ENCODE measurements around the gene GALNT18.

DNA sequence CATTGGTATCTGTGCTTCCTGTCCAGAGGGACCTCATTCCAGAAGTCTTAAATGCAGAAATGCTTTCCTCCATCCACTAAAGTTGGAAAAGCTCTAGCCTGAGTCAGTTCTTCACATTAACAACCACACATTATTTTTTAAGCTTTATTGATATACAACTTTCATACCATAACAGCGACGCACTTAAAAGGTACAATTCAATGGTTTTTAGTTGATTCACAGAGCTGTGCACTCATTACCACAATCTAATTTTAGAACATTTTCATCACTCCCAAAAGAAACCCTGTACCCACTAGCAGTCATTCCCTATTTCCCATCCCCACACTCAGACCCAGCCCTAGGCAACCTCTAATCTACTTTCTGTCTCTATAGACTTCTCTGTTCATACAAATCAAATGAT is 27.6 kb downstream of the GALNT18 start:
- TF ChIP-seq, protein P1, sequence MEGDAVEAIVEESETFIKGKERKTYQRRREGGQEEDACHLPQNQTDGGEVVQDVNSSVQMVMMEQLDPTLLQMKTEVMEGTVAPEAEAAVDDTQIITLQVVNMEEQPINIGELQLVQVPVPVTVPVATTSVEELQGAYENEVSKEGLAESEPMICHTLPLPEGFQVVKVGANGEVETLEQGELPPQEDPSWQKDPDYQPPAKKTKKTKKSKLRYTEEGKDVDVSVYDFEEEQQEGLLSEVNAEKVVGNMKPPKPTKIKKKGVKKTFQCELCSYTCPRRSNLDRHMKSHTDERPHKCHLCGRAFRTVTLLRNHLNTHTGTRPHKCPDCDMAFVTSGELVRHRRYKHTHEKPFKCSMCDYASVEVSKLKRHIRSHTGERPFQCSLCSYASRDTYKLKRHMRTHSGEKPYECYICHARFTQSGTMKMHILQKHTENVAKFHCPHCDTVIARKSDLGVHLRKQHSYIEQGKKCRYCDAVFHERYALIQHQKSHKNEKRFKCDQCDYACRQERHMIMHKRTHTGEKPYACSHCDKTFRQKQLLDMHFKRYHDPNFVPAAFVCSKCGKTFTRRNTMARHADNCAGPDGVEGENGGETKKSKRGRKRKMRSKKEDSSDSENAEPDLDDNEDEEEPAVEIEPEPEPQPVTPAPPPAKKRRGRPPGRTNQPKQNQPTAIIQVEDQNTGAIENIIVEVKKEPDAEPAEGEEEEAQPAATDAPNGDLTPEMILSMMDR (IDR thresholded peaks at IDR 0.05; ENCODE audit: insufficient read depth, low read length), result no peak
- TF ChIP-seq POLR2AphosphoS5 (IDR thresholded peaks at IDR 0.05; ENCODE audit: low read depth) (no peak), GABPA (IDR thresholded peaks at IDR 0.05; ENCODE audit: low read depth) (no peak)
- TF ChIP-seq, protein P2, sequence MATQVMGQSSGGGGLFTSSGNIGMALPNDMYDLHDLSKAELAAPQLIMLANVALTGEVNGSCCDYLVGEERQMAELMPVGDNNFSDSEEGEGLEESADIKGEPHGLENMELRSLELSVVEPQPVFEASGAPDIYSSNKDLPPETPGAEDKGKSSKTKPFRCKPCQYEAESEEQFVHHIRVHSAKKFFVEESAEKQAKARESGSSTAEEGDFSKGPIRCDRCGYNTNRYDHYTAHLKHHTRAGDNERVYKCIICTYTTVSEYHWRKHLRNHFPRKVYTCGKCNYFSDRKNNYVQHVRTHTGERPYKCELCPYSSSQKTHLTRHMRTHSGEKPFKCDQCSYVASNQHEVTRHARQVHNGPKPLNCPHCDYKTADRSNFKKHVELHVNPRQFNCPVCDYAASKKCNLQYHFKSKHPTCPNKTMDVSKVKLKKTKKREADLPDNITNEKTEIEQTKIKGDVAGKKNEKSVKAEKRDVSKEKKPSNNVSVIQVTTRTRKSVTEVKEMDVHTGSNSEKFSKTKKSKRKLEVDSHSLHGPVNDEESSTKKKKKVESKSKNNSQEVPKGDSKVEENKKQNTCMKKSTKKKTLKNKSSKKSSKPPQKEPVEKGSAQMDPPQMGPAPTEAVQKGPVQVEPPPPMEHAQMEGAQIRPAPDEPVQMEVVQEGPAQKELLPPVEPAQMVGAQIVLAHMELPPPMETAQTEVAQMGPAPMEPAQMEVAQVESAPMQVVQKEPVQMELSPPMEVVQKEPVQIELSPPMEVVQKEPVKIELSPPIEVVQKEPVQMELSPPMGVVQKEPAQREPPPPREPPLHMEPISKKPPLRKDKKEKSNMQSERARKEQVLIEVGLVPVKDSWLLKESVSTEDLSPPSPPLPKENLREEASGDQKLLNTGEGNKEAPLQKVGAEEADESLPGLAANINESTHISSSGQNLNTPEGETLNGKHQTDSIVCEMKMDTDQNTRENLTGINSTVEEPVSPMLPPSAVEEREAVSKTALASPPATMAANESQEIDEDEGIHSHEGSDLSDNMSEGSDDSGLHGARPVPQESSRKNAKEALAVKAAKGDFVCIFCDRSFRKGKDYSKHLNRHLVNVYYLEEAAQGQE (IDR thresholded peaks at IDR 0.05; ENCODE audit: insufficient replicate concordance, low read depth), result no peak
